ENCODE measurements around the gene HNMT.

HNMT gene

GRCh38 chr2:137944714-137945113 lies 19.6 kb upstream of the HNMT start:
- Histone ChIP-seq H3K4me3 (replicated peaks; ENCODE audit: insufficient read depth, low read length) (no peak overlapping the region), H3K27me3 (ENCODE audit: insufficient read depth, poor library complexity, severe bottlenecking) (no peaks in the 10 kb centered on the region), H3K27ac (replicated peaks) (no peak overlapping the region)
- no peak for DNase-seq (ENCODE audit: low read depth in 1 of 2, low spot score in 1 of 2)
- TF ChIP-seq POLR2AphosphoS5 (IDR thresholded peaks at IDR 0.05; ENCODE audit: low read depth), result no peak
- TF ChIP-seq SPI1 (IDR thresholded peaks at IDR 0.05; ENCODE audit: borderline replicate concordance, low read depth), result no peak
- TF ChIP-seq CTCF (IDR thresholded peaks at IDR 0.05; ENCODE audit: insufficient read depth, low read length), result no peak
- TF ChIP-seq REST (IDR thresholded peaks at IDR 0.05; ENCODE audit: insufficient replicate concordance, low read depth), result no peak
- no peak for TF ChIP-seq GABPA (IDR thresholded peaks at IDR 0.05; ENCODE audit: low read depth)

GRCh38 chr2:137945229-137945628 lies 19.0 kb upstream of the HNMT start:
- Histone ChIP-seq H3K27me3 (ENCODE audit: insufficient read depth, poor library complexity, severe bottlenecking) (no peaks in the 10 kb centered on the region), H3K4me3 (replicated peaks; ENCODE audit: insufficient read depth, low read length) (no peak overlapping the region), H3K27ac (replicated peaks) (no peak overlapping the region)
- DNase-seq (ENCODE audit: low read depth in 1 of 2, low spot score in 1 of 2), result no peak
- no peak for TF ChIP-seq REST (IDR thresholded peaks at IDR 0.05; ENCODE audit: insufficient replicate concordance, low read depth)

GRCh38 chr2:137946227-137946626 lies 18.0 kb upstream of the HNMT start:
- no peak for DNase-seq (ENCODE audit: low read depth in 1 of 2, low spot score in 1 of 2)
- no peaks in the 10 kb centered on the region for H3K27me3 ChIP-seq (ENCODE audit: insufficient read depth, poor library complexity, severe bottlenecking)
- no peak overlapping the region for H3K27ac ChIP-seq (replicated peaks)
- TF ChIP-seq GABPA (IDR thresholded peaks at IDR 0.05; ENCODE audit: low read depth), result no peak
- TF ChIP-seq POLR2AphosphoS5 (IDR thresholded peaks at IDR 0.05; ENCODE audit: low read depth), result no peak
- no peak for TF ChIP-seq REST (IDR thresholded peaks at IDR 0.05; ENCODE audit: insufficient replicate concordance, low read depth)
- TF ChIP-seq CTCF (IDR thresholded peaks at IDR 0.05; ENCODE audit: insufficient read depth, low read length), result no peak
- no peak for TF ChIP-seq SPI1 (IDR thresholded peaks at IDR 0.05; ENCODE audit: borderline replicate concordance, low read depth)
- no peak overlapping the region for H3K4me3 ChIP-seq (replicated peaks; ENCODE audit: insufficient read depth, low read length)

All from HL-60 (cell line).